ENCODE results near the gene ZNF792. TPM values are rescaled to one million over a fixed set of nuclear protein-coding genes. Genes with fewer than 3 reads are reported as not detected.
"Not testable (repeated sequence)": the region's sequence is repeated elsewhere in the genome, so short reads cannot be mapped to it uniquely, and the experiment has no call there.

ZNF792 gene
- total RNA-seq, 1 donor from 2014 or later = 7.0 TPM

- no peaks in the 10 kb centered on the region for H3K36me3 ChIP-seq
- H3K9ac ChIP-seq = no peak overlapping the region
- H3K9me3 Mint-ChIP-seq = peaks cover 9% of the 10 kb centered on the region
- no peaks in the 10 kb centered on the region for H3K36me3 Mint-ChIP-seq
- peaks cover 4% of the 10 kb centered on the region for H3K4me1 Mint-ChIP-seq
- H3K4me3 Mint-ChIP-seq = no peak overlapping the region
- no peak for DNase-seq (ENCODE audit: low spot score)
- no peak overlapping the region for H3K27ac Mint-ChIP-seq
- no peak overlapping the region for H3K4me2 ChIP-seq
- no peak for TF ChIP-seq EZH2phosphoT487 (IDR thresholded peaks at IDR 0.05)
- no peak for TF ChIP-seq CTCF (IDR thresholded peaks at IDR 0.05)
- TF ChIP-seq EZH2 (IDR thresholded peaks at IDR 0.05) = no peak
- no peak overlapping the region for H3K4me3 ChIP-seq
- H3K27me3 Mint-ChIP-seq (ENCODE audit: insufficient read depth, low read depth) = peaks cover 13% of the 10 kb centered on the region
- H3K4me1 ChIP-seq = no peaks in the 10 kb centered on the region
- H3K27me3 ChIP-seq = no peaks in the 10 kb centered on the region
- no peak overlapping the region for H3K27ac ChIP-seq
- no peak overlapping the region for H2AFZ ChIP-seq (replicated peaks)
- H4K20me1 ChIP-seq (ENCODE audit: low read depth) = no peaks in the 10 kb centered on the region
- no peaks in the 10 kb centered on the region for H3K79me2 ChIP-seq (ENCODE audit: low read depth)
- H3F3A ChIP-seq (ENCODE audit: low read depth) = no peaks in the 10 kb centered on the region
- H3K9me3 ChIP-seq (ENCODE audit: low read depth) = no peaks in the 10 kb centered on the region
Measured at GRCh38 chr19:34975056-34975455, 11.0 kb upstream of the ZNF792 start.

DNA sequence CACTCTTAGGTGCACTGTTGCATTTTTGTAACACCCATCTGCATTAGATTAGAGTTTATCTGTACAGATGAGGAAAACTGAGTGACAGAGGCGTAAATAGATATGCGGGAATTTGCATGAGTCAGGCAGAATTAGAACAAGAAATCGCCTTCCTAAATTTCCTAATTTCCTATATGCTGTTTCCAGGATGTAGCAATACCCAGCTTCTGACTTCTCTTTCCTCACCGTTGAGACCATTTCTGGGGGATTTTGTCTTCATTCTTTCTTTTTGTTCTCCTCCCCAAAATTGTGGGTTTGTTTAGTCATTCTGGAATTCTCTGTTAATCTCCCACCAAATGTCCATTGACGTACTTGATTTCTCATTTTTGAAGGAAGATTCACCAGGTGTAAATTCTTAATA, 10.6 kb upstream of the ZNF792 start:
- Mint-ChIP-seq H3K9me3 (peaks cover 13% of the 10 kb centered on the region), H3K4me3 (no peak overlapping the region), H3K36me3 (no peaks in the 10 kb centered on the region), H3K4me1 (peaks cover 4% of the 10 kb centered on the region), H3K27me3 (ENCODE audit: insufficient read depth, low read depth) (peaks cover 12% of the 10 kb centered on the region), H3K27ac (no peak overlapping the region)
- Histone ChIP-seq H3F3A (ENCODE audit: low read depth) (no peaks in the 10 kb centered on the region), H3K4me1 (no peaks in the 10 kb centered on the region), H3K27me3 (no peaks in the 10 kb centered on the region), H3K4me2 (no peak overlapping the region), H3K9me3 (ENCODE audit: low read depth) (no peaks in the 10 kb centered on the region), H3K36me3 (no peaks in the 10 kb centered on the region), H4K20me1 (ENCODE audit: low read depth) (no peaks in the 10 kb centered on the region), H2AFZ (replicated peaks) (no peak overlapping the region), H3K9ac (no peak overlapping the region), H3K79me2 (ENCODE audit: low read depth) (no peaks in the 10 kb centered on the region), H3K4me3 (no peak overlapping the region), H3K27ac (no peak overlapping the region)
- TF ChIP-seq CTCF (IDR thresholded peaks at IDR 0.05) (no peak), EZH2 (IDR thresholded peaks at IDR 0.05) (no peak), EZH2phosphoT487 (IDR thresholded peaks at IDR 0.05) (no peak)
- DNase-seq (ENCODE audit: low spot score) = no peak

DNA sequence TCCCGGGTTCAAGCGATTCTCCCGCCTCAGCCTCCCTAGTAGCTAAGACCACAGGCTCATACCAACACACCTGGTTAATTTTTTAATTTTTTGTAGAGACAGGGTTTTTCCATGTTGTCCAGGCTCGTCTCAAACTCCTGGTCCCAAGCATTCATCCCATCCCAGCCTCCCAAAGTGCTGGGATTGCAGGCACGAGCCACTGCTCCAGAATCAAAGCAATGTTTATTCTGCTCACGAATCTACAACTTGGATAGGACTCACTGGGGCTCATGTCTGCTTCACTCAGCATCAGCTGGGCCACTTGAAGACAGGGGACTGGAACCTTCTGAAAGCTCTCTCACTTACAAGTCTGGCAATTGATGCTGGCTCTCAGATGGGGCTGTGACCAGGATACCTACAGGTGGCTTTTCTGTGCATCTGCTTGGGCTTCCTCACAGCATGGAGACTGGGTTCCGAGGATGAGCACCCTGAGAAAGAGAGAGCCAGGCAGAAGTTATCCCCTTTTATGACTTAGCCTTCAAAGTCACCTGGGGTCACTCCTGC, 8.2 kb upstream of the ZNF792 start:
- Mint-ChIP-seq H3K36me3 (no peaks in the 10 kb centered on the region), H3K9me3 (peaks cover 28% of the 10 kb centered on the region), H3K4me3 (no peak overlapping the region), H3K27ac (no peak overlapping the region), H3K27me3 (ENCODE audit: insufficient read depth, low read depth) (peaks cover 16% of the 10 kb centered on the region), H3K4me1 (peaks cover 4% of the 10 kb centered on the region)
- H3K4me1 ChIP-seq = no peaks in the 10 kb centered on the region
- no peak overlapping the region for H3K9ac ChIP-seq
- no peaks in the 10 kb centered on the region for H3K9me3 ChIP-seq (ENCODE audit: low read depth)
- no peaks in the 10 kb centered on the region for H4K20me1 ChIP-seq (ENCODE audit: low read depth)
- TF ChIP-seq CTCF (IDR thresholded peaks at IDR 0.05) (no peak), EZH2phosphoT487 (IDR thresholded peaks at IDR 0.05) (no peak), EZH2 (IDR thresholded peaks at IDR 0.05) (no peak)
- DNase-seq (ENCODE audit: low spot score) = no peak
- no peaks in the 10 kb centered on the region for H3F3A ChIP-seq (ENCODE audit: low read depth)
- no peaks in the 10 kb centered on the region for H3K27me3 ChIP-seq
- H2AFZ ChIP-seq (replicated peaks) = no peak overlapping the region
- H3K27ac ChIP-seq = no peak overlapping the region
- H3K36me3 ChIP-seq = no peaks in the 10 kb centered on the region
- no peak overlapping the region for H3K4me2 ChIP-seq
- H3K4me3 ChIP-seq = no peak overlapping the region
- H3K79me2 ChIP-seq (ENCODE audit: low read depth) = no peaks in the 10 kb centered on the region

- not testable (repeated sequence) for DNase-seq (ENCODE audit: low spot score); H3K27ac ChIP-seq; H3K4me3 ChIP-seq; H3K4me2 ChIP-seq; H3K4me1 ChIP-seq; H3F3A ChIP-seq (ENCODE audit: low read depth); H3K9me3 ChIP-seq (ENCODE audit: low read depth); H3K4me1 Mint-ChIP-seq; H2AFZ ChIP-seq (replicated peaks); H3K9ac ChIP-seq; H3K36me3 ChIP-seq; H3K27me3 ChIP-seq; H3K36me3 Mint-ChIP-seq; H3K27ac Mint-ChIP-seq; H4K20me1 ChIP-seq (ENCODE audit: low read depth); H3K79me2 ChIP-seq (ENCODE audit: low read depth); H3K4me3 Mint-ChIP-seq
- peaks cover 39% of the 10 kb centered on the region for H3K9me3 Mint-ChIP-seq
- peaks cover 17% of the 10 kb centered on the region for H3K27me3 Mint-ChIP-seq (ENCODE audit: insufficient read depth, low read depth)
Measured at GRCh38 chr19:34970185-34970780, 6.3 kb upstream of the ZNF792 start.

All from neural progenitor cell (in vitro differentiated cells).